PC-9 (cell line): ENCODE measurements around the gene SYT4. TPM values are rescaled to one million over a fixed set of nuclear protein-coding genes. Genes with fewer than 3 reads are reported as not detected.

Source experiments
- BruUV-seq: library from RNA; stranded (reverse); fragments of 400-500 nt; replicated peaks from 2 replicates; lab custom pipeline; 2021; lab: Mats Ljungman, UMichigan
- CTCF ChIA-PET: fragments of 300-600 bp; sonication (Branson Sonifier 250); formaldehyde crosslinking; loops from one replicate; lab custom pipeline; 2022; ENCODE audit warnings: antibody characterized with exemption; lab: Charles Lee
- POLR2A ChIA-PET: fragments of 300-600 bp; sonication (Branson Sonifier 250); formaldehyde crosslinking; loops from one replicate; lab custom pipeline; 2022; ENCODE audit warnings: antibody characterized with exemption; ENCODE audit not compliant: unreplicated experiment; lab: Charles Lee
- DNase-seq, 2 experiments: peaks; one replicate each; pipeline versions ENCODE4 v3.0.0 to v3.0.0-alpha.2; 2015 to 2022; ENCODE audit warnings: mixed read lengths in 1 of 2
- H2AFZ ChIP-seq: fragments of 200-600 bp; sonication (generic); 2 replicates; pipeline ENCODE4 v1.8.1; 2017; ENCODE audit warnings: antibody characterized with exemption
- H3F3A ChIP-seq: fragments of 200-600 bp; sonication (generic); 2 replicates; pipeline ENCODE4 v1.8.1; 2017; ENCODE audit warnings: antibody characterized with exemption, mild to moderate bottlenecking, low read depth; ENCODE audit not compliant: insufficient read depth
- H3K27ac ChIP-seq: fragments of 200-600 bp; sonication (generic); 2 replicates; pipeline ENCODE4 v1.6.1; 2016; ENCODE audit warnings: mixed run types
- H3K27me3 ChIP-seq: fragments of 200-600 bp; sonication (generic); 2 replicates; pipeline ENCODE4 v1.6.1; 2016; ENCODE audit warnings: low read depth, mixed run types; ENCODE audit not compliant: insufficient read depth
- H3K36me3 ChIP-seq: fragments of 200-600 bp; sonication (generic); 2 replicates; pipeline ENCODE4 v1.6.1; 2016; ENCODE audit warnings: low read depth, mixed run types
- H3K4me1 ChIP-seq: fragments of 200-600 bp; sonication (generic); replicated peaks from 2 replicates; pipeline ENCODE4 v1.6.1; 2016; ENCODE audit warnings: mixed run types; ENCODE audit not compliant: insufficient read depth
- H3K4me2 ChIP-seq: fragments of 200-600 bp; sonication (generic); 2 replicates; pipeline ENCODE4 v1.6.1; 2017; ENCODE audit warnings: mixed run types
- H3K4me3 ChIP-seq: fragments of 200-600 bp; sonication (generic); 2 replicates; pipeline ENCODE4 v1.6.1; 2016; ENCODE audit warnings: mixed run types
- H3K79me2 ChIP-seq: fragments of 200-600 bp; sonication (generic); 2 replicates; pipeline ENCODE4 v1.6.1; 2017; ENCODE audit warnings: low read depth, mixed run types
- H3K9me2 ChIP-seq: fragments of 200-600 bp; sonication (generic); 2 replicates; pipeline ENCODE4 v1.8.1; 2017; ENCODE audit warnings: mild to moderate bottlenecking; ENCODE audit not compliant: insufficient read depth
- H3K9me3 ChIP-seq: fragments of 200-600 bp; sonication (generic); 2 replicates; pipeline ENCODE4 v1.8.1; 2016; ENCODE audit warnings: low read depth; ENCODE audit not compliant: insufficient read depth
- H4K20me1 ChIP-seq: fragments of 200-600 bp; sonication (generic); 2 replicates; pipeline ENCODE4 v1.8.1; 2017; ENCODE audit not compliant: insufficient read depth
- CTCF ChIP-seq: fragments of 200-600 bp; sonication (generic); conservative IDR thresholded peaks from 2 replicates; pipeline ENCODE4 v1.6.1; 2017; ENCODE audit warnings: mixed run types, antibody characterized with exemption, mild to moderate bottlenecking, moderate library complexity
- EZH2 ChIP-seq: fragments of 200-600 bp; sonication (generic); IDR thresholded peaks from 2 replicates; pipeline ENCODE4 v1.8.0; 2017; ENCODE audit warnings: antibody characterized with exemption, low read depth
- intact Hi-C: fragments of 100-400 bp; cut with micrococcal nuclease; formaldehyde crosslinking; loops from one replicate; pipeline ENCODE4 v1.10.0; 2022; ENCODE audit not compliant: unreplicated experiment
- total RNA-seq: library from RNA; stranded (reverse); gene quantifications from 2 replicates; pipeline ENCODE4 v1.2.3, GENCODE V29; 2021

Gene SYT4
- total RNA-seq, 1 experiment from 2014 or later = not detected

GRCh38 chr18:43236921-43237320 is 40.4 kb downstream of the SYT4 start:
- Histone ChIP-seq H3K27ac (no peak overlapping the region), H2AFZ (no peak overlapping the region), H3K79me2 (no peaks in the 10 kb centered on the region), H3K27me3 (no peaks in the 10 kb centered on the region), H3K36me3 (no peaks in the 10 kb centered on the region), H3K4me2 (no peak overlapping the region), H4K20me1 (no peaks in the 10 kb centered on the region), H3K9me2 (no peaks in the 10 kb centered on the region), H3K4me1 (no peaks in the 10 kb centered on the region), H3K9me3 (no peaks in the 10 kb centered on the region), H3K4me3 (no peak overlapping the region), H3F3A (no peaks in the 10 kb centered on the region)
- BruUV-seq = no TSS peak
- ChIA-PET CTCF (no interaction called here), POLR2A (no interaction called here)
- DNase-seq = no peak
- intact Hi-C loops = no loop called here
- TF ChIP-seq CTCF (no peak), EZH2 (no peak)

- intact Hi-C loops = no loop called here
- CTCF ChIA-PET = no interaction called here
- POLR2A ChIA-PET = no interaction called here
Measured at GRCh38 chr18:43234889-43235288, 42.4 kb downstream of the SYT4 start.

DNA sequence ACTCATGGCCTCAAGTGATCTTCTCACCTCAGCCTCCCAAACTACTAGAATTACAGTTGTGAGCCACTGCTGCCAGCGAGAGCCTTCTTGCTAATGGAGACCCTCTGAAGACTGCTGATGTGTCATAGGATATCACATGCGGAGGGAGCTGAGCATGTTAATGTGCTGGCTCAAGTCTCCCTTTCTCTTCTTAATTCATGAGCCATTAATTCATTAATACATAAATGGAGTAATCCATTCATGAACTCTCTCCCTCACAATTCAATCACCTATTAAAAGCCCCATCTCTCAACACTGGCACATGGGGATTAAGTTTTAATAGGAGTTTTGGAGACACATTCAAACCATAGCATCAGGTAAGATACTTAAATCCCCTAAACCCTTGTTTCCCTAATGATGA is 54.8 kb downstream of the SYT4 start:
- Histone ChIP-seq H4K20me1 (no peaks in the 10 kb centered on the region), H3K4me2 (no peak overlapping the region), H3K27ac (no peak overlapping the region), H3F3A (no peaks in the 10 kb centered on the region), H3K9me2 (no peaks in the 10 kb centered on the region), H3K4me3 (no peak overlapping the region), H3K36me3 (no peaks in the 10 kb centered on the region), H2AFZ (no peak overlapping the region), H3K79me2 (no peaks in the 10 kb centered on the region), H3K4me1 (no peaks in the 10 kb centered on the region), H3K27me3 (no peaks in the 10 kb centered on the region), H3K9me3 (no peaks in the 10 kb centered on the region)
- no peak for DNase-seq
- TF ChIP-seq EZH2 (no peak), CTCF (no peak)
- ChIA-PET CTCF (no interaction called here), POLR2A (no interaction called here)
- intact Hi-C loops = no loop called here
- no TSS peak for BruUV-seq

More at GRCh38 chr18:43234889-43235288, 42.4 kb downstream of the SYT4 start:
- Histone ChIP-seq H3F3A (no peaks in the 10 kb centered on the region), H3K9me2 (no peaks in the 10 kb centered on the region), H3K36me3 (no peaks in the 10 kb centered on the region), H3K27me3 (no peaks in the 10 kb centered on the region), H2AFZ (no peak overlapping the region), H3K9me3 (no peaks in the 10 kb centered on the region), H3K79me2 (no peaks in the 10 kb centered on the region), H3K4me1 (no peaks in the 10 kb centered on the region), H3K27ac (no peak overlapping the region), H3K4me3 (no peak overlapping the region), H4K20me1 (no peaks in the 10 kb centered on the region), H3K4me2 (no peak overlapping the region)
- no TSS peak for BruUV-seq
- TF ChIP-seq EZH2 = no peak
- no peak for TF ChIP-seq CTCF
- DNase-seq = no peak
